Mucosa of rectum (tissue), 2 donors: Measurements from ENCODE around the gene CEP70.
"Not testable (repeated sequence)": the region's sequence is repeated elsewhere in the genome, so short reads cannot be mapped to it uniquely, and the experiment has no call there.

Experiments
- H3K27ac ChIP-seq, 2 donors: one replicate each; pipeline ENCODE4 v1.7.0; 2013; ENCODE audit warnings: inconsistent platforms in 2 of 2, low read depth in 2 of 2, low read length in 2 of 2
- H3K27me3 ChIP-seq, 2 donors: one replicate each; pipeline ENCODE4 v1.7.0; 2013; ENCODE audit warnings: low read length in 2 of 2; ENCODE audit not compliant: control insufficient read depth in 2 of 2, insufficient read depth in 2 of 2
- H3K36me3 ChIP-seq, 2 donors: one replicate each; pipeline ENCODE4 v1.7.0; 2013; ENCODE audit warnings: low read length in 2 of 2; ENCODE audit not compliant: control insufficient read depth in 2 of 2, insufficient read depth in 2 of 2
- H3K4me1 ChIP-seq, 2 donors: one replicate each; pipeline ENCODE4 v1.7.0; 2013; ENCODE audit warnings: low read length in 2 of 2, mild to moderate bottlenecking in 1 of 2; ENCODE audit not compliant: control insufficient read depth in 2 of 2, insufficient read depth in 2 of 2
- H3K4me3 ChIP-seq, 2 donors: one replicate each; pipeline ENCODE4 v1.7.0; 2013; ENCODE audit warnings: low read length in 2 of 2
- H3K9ac ChIP-seq, 2 donors: one replicate each; pipeline ENCODE4 v1.7.0; 2013; ENCODE audit warnings: low read length in 2 of 2, low read depth in 1 of 2, mild to moderate bottlenecking in 1 of 2
- H3K9me3 ChIP-seq, 2 donors: one replicate each; pipeline ENCODE4 v1.7.0; 2013; ENCODE audit warnings: low read length in 2 of 2; ENCODE audit not compliant: control insufficient read depth in 2 of 2
- donor health status: healthy.
- donor health status: Normal muscosa, but diverticular disease.

The CEP70 gene

GRCh38 chr3:138513090-138513843 lies 80.8 kb downstream of the CEP70 start:
- H3K27ac ChIP-seq = no peak overlapping the region
- H3K27me3 ChIP-seq = no peaks in the 10 kb centered on the region
- no peaks in the 10 kb centered on the region for H3K9me3 ChIP-seq
- H3K4me1 ChIP-seq = no peaks in the 10 kb centered on the region
- H3K36me3 ChIP-seq = no peaks in the 10 kb centered on the region
- no peak overlapping the region for H3K4me3 ChIP-seq
- H3K9ac ChIP-seq = no peak overlapping the region

DNA sequence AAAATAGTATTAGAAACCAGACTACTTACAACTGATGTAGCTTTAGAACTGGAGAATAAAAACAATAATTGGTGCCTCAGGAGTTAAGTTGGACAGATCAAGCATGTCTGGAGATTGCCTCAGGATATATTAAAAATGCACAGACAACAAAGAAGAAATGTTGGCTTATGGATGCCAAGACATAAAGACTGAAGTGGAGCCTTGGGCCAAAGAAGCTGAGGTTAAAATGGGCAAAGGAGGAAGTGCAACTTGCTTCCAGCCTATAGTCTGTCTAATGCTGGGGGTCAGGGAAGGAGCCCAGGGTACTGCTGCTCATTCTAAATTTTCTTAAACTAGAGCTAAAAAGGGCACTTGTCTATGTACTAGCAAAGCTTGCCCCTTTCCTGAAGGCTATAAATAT lies 82.1 kb downstream of the CEP70 start:
- Histone ChIP-seq H3K9ac (no peak overlapping the region), H3K4me3 (no peak overlapping the region), H3K27me3 (no peaks in the 10 kb centered on the region), H3K4me1 (no peaks in the 10 kb centered on the region), H3K36me3 (peaks cover 0 to 2% of the 10 kb centered on the region in 2 donors), H3K9me3 (no peaks in the 10 kb centered on the region), H3K27ac (no peak overlapping the region)

DNA sequence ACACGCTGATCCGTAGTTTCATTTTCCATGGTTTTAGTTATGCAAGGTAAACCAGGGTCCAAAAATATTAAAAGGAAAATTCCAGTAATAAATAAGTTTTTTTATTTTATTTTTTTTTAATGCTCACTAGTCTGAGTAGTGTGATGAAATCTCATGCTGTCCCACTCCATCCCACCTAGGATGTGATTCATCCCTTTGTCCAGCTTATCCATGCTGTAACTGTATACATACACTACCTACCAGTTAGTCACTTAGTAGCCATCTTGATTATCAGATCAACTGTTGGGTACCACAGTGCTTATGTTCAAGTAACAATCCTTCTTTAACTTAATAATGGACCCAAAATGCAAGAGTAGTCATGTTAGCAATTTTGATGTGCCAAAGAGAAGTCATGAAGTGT lies 84.5 kb downstream of the CEP70 start:
- Histone ChIP-seq H3K9me3 (no peaks in the 10 kb centered on the region), H3K27ac (no peak overlapping the region), H3K36me3 (peaks cover 0 to 2% of the 10 kb centered on the region in 2 donors), H3K27me3 (no peaks in the 10 kb centered on the region), H3K4me1 (no peaks in the 10 kb centered on the region), H3K4me3 (no peak overlapping the region), H3K9ac (no peak overlapping the region)

GRCh38 chr3:138507524-138507923 lies 86.5 kb downstream of the CEP70 start:
- no peaks in the 10 kb centered on the region for H3K9me3 ChIP-seq
- no peak overlapping the region for H3K4me3 ChIP-seq
- no peaks in the 10 kb centered on the region for H3K4me1 ChIP-seq
- no peaks in the 10 kb centered on the region for H3K27me3 ChIP-seq
- H3K36me3 ChIP-seq = peaks cover 0 to 2% of the 10 kb centered on the region in 2 donors
- no peak overlapping the region for H3K9ac ChIP-seq
- H3K27ac ChIP-seq = no peak overlapping the region

DNA sequence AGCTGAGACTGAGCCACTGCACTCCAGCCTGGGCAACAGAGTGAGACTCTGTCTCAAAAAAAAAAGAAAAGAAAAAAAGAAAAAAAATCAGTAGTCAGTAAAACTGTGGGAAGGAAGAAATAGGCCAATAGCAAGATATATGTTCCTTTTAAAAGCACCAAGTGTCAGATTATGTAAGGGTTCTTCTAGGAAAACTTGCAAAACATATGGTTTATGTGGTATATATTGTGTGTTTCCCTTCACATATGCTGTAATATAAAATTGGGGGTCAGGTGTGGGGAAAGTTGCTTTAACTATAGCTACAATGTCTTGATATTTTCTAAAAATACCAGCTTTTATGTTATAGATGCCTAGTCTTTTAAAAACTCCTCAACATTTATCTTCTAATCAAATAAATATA lies 95.1 kb downstream of the CEP70 start:
- peaks cover under 1 to 4% of the 10 kb centered on the region in 2 donors for H3K36me3 ChIP-seq
- H3K9me3 ChIP-seq = no peaks in the 10 kb centered on the region
- no peak overlapping the region for H3K9ac ChIP-seq
- H3K4me1 ChIP-seq = no peaks in the 10 kb centered on the region
- H3K27me3 ChIP-seq = no peaks in the 10 kb centered on the region
- no peak overlapping the region for H3K27ac ChIP-seq
- no peak overlapping the region for H3K4me3 ChIP-seq

GRCh38 chr3:138497851-138498250 lies 96.2 kb downstream of the CEP70 start:
- Histone ChIP-seq H3K27me3 (no peaks in the 10 kb centered on the region), H3K4me3 (no peak overlapping the region), H3K9ac (no peak overlapping the region)

GRCh38 chr3:138497021-138497420 lies 97.0 kb downstream of the CEP70 start:
- no peak overlapping the region for H3K27ac ChIP-seq
- H3K36me3 ChIP-seq = peaks cover 7 to 18% of the 10 kb centered on the region in 2 donors
- no peak overlapping the region for H3K4me3 ChIP-seq
- H3K9ac ChIP-seq = no peak overlapping the region
- H3K4me1 ChIP-seq = no peaks in the 10 kb centered on the region
- no peaks in the 10 kb centered on the region for H3K9me3 ChIP-seq
- H3K27me3 ChIP-seq = no peaks in the 10 kb centered on the region

More at GRCh38 chr3:138497851-138498250, 96.2 kb downstream of the CEP70 start:
- Histone ChIP-seq H3K4me1 (no peaks in the 10 kb centered on the region), H3K9me3 (no peaks in the 10 kb centered on the region), H3K27ac (no peak overlapping the region), H3K36me3 (peaks cover 7 to 11% of the 10 kb centered on the region in 2 donors)

- Histone ChIP-seq H3K9ac (no peak overlapping the region), H3K27ac (no peak overlapping the region), H3K4me1 (no peaks in the 10 kb centered on the region)
These were observed 97.6 kb downstream of the CEP70 start for GRCh38 chr3:138496436-138496835.

GRCh38 chr3:138495638-138496037 lies 98.4 kb downstream of the CEP70 start:
- H3K4me1 ChIP-seq, H3K27ac ChIP-seq, H3K4me3 ChIP-seq, H3K27me3 ChIP-seq, H3K9me3 ChIP-seq, H3K9ac ChIP-seq: not testable (repeated sequence)
- peaks cover 7 to 18% of the 10 kb centered on the region in 2 donors for H3K36me3 ChIP-seq

More at GRCh38 chr3:138496436-138496835, 97.6 kb downstream of the CEP70 start:
- no peak overlapping the region for H3K4me3 ChIP-seq
- H3K27me3 ChIP-seq = no peaks in the 10 kb centered on the region
- H3K9me3 ChIP-seq = no peaks in the 10 kb centered on the region
- H3K36me3 ChIP-seq = peaks cover 7 to 18% of the 10 kb centered on the region in 2 donors

DNA sequence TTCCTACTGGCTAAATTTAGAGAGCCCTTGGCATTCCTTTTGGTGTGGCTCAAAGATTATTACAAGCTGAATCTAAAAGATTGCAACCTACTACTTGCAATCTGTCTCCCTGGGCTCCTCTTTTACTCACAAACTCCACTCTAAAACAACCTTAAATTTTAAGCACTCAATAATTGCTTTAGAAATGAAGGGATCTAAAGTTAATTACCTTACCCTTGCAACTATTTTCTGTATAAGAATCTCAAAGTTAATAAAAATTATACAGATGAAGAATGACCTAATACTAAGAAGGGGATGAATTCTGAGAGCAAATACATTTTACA lies 99.5 kb downstream of the CEP70 start:
- H3K9ac ChIP-seq = no peak overlapping the region
- no peaks in the 10 kb centered on the region for H3K4me1 ChIP-seq
- H3K36me3 ChIP-seq = peaks cover 6 to 18% of the 10 kb centered on the region in 2 donors
- no peak overlapping the region for H3K27ac ChIP-seq
- no peak overlapping the region for H3K4me3 ChIP-seq
- H3K9me3 ChIP-seq = no peaks in the 10 kb centered on the region
- no peaks in the 10 kb centered on the region for H3K27me3 ChIP-seq
